CD4-positive, CD25-positive, alpha-beta regulatory T cell (primary cell): ENCODE data around the gene HDHD5. TPM values are rescaled to one million over a fixed set of nuclear protein-coding genes. Genes with fewer than 3 reads are reported as not detected.

Source experiments
- polyA plus RNA-seq, 4 donors: library from polyadenylated mRNA; unstranded; fragments of 300-500 nt; fragmentation: Illumina TruSeq; gene quantifications; one replicate each; pipeline ENCODE4 v1.2.3, GENCODE V29; 2021
- total RNA-seq: library from RNA; stranded (reverse); gene quantifications from one replicate; pipeline ENCODE4 v1.2.3, GENCODE V29; 2022

The HDHD5 gene
- total and polyA plus RNA-seq, 5 donors from 2014 or later = 17.7 to 46.8 (median 44.3) TPM

Other genes starting within 250 kb of the HDHD5 start
- not detected for gene GAB4, start 151.1 kb downstream of the HDHD5 start, total RNA-seq
- gene GAB4, start 151.1 kb downstream of the HDHD5 start, polyA plus RNA-seq = not detected
- gene IL17RA, start 74.3 kb downstream of the HDHD5 start, total RNA-seq = 48.2 TPM
- 10 to 100 TPM; 21.7 to 34.7 (median 26.0) TPM for gene IL17RA, start 74.3 kb downstream of the HDHD5 start, polyA plus RNA-seq
- 0.10 TPM for gene TMEM121B, start 37.9 kb downstream of the HDHD5 start, total RNA-seq
- under 1 TPM in 1 of 4 donors, not detected in 3; 0.03 TPM for gene TMEM121B, start 37.9 kb downstream of the HDHD5 start, polyA plus RNA-seq
- gene ADA2, start 60.2 kb upstream of the HDHD5 start, total RNA-seq = 93.0 TPM
- 10 to 100 TPM; 45.8 to 62.0 (median 54.2) TPM for gene ADA2, start 60.2 kb upstream of the HDHD5 start, polyA plus RNA-seq
- gene CECR2, start 210.2 kb upstream of the HDHD5 start, total RNA-seq = not detected
- gene CECR2, start 210.2 kb upstream of the HDHD5 start, polyA plus RNA-seq = not detected